ENCODE results near the gene GNAQ.

The GNAQ gene

DNA sequence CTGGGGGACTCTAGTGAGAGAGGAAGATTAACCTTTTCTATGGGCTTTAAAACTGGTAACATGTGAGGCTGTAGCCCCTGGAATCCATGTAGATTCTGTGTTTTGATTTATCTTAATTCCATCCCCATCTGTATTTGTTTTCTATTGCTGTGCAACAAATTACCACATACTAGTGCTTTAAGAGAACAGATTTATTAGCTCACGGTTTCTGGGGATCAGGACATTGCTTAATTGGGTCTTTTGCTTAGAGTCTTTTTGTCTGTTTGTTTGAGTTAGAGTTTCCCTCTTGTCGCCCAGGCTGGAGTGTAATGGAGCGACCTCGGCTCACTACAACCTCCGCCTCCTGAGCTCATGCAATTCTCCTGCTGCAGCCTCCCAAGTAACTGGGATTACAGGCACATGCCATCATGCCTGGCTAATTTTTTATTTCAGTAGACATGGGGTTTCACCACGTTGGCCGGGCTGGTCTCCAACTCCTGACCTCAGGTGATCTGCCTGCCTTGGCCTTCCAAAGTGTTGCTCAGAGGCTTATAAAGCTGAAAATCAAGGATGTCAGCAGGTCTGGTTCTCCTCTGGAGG is 353.6 kb downstream of the GNAQ start:
- FAIRE-seq, result no peak

DNA sequence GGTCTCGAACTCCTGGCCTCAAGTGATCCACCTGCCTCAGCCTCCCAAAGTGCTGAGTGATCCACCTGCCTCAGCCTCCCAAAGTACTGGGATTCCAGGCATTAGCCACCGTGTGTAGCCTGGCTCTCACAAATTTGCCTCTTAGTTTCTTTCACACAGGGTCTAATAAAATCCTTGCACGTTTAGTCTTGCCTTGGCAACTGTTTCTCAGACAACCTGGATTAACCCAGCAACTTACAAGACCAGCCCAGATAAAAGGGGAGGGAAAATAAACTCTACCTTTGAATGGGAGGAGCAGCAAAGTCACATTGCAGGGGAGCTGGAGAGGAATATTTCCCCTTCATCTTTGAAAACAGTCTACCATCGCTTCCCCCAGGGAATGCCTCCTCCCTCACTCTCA is 354.2 kb downstream of the GNAQ start:
- FAIRE-seq, result no peak

DNA sequence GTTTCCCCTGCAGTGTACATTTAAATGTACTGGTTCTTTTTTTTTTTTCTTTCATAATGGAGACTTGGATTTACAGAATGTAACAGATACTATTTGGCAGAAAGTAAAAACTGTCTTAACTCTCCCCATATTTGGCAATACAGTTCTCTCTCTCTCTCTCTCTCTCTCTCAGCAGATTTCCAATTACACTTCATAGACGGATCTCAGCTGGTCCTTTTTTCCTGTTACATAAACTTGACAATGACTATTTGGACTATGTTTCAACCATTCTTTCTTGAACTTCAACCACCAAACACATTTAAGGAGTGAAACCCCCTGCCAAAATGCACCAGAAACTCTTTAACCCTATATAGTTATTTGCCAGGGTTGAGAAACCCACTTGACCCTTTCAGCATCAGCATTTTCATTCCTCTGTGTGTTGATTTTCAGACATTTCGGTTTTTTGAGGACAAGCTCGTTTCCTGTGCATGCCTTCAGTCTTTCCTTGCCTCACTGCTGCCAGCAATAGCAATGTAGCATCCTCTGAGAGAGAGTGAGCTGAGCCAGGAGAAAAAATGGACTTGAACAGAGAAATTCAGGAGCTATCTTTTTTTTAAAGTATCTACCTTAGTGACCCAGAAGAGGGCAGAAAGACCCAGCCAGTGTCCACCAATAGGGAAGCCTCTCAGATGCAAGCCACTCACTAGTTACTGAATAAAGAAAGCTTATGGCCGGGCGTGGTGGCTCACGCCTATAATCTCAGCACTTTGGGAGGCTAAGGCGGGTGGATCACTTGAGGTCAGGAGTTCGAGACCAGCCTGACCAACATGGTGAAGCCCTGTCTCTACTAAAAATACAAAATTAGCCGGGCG is 357.4 kb downstream of the GNAQ start:
- FAIRE-seq, result no peak

DNA sequence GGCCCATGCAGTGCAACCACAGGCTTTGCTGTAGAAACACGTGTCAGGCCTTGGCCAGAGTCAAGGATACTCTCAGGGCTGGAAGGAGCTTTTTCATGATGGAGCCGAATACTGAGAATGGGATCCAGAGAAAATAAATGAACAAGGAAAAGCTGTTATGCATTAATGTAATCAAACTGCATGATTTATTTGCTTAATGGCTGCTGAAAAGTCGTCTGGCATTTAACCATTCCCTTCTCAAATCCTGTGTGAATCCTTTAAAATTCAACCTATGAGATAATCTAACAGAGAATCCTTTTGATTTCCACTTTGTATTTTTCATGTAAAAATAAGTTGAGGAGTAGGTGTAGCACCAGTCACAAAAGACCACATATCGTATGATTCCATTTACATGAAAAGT is 359.4 kb downstream of the GNAQ start:
- FAIRE-seq, result no peak

DNA sequence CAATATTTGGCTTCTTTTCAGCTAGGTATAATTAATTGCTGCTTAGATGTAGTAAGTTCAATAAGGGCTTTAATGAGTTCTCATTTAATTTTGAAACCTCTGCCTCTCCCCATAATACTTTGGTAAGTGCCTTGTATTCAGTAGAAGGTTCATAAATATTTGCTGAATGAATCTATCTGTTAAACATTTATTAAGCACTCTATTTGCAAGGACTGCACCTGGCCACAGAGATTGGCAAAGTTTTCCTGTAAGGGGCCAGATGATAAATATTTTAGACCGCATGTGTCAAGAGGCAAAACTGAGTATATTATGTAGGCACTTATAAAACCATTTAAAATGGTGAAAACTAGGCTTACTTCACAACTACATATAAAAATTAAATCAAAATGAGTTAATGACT is 364.5 kb downstream of the GNAQ start:
- FAIRE-seq, result no peak
